Activated CD4-positive, alpha-beta T cell treated with anti-CD3 and anti-CD28 coated beads, Interleukin-2, amount 50 U/mL, for 1 hour (primary cell): Measurements from ENCODE around the gene CCDC196.

ENCODE experiments used
- DNase-seq: peaks from one replicate; pipeline ENCODE4 v3.0.0-alpha.2; 2020

CCDC196 gene, protein sequence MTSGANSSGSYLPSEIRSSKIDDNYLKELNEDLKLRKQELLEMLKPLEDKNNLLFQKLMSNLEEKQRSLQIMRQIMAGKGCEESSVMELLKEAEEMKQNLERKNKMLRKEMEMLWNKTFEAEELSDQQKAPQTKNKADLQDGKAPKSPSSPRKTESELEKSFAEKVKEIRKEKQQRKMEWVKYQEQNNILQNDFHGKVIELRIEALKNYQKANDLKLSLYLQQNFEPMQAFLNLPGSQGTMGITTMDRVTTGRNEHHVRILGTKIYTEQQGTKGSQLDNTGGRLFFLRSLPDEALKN

GRCh38 chr14:66485910-66486421 lies at the start of gene CCDC196:
TSS of gene CCDC196 (plus strand) at chr14:66486371. CDS start at chr14:66486503, 132 bp downstream.
- no peak for DNase-seq

GRCh38 chr14:66440801-66441200 lies 45.4 kb upstream of the CCDC196 start:
- DNase-seq: no peak

- no peak for DNase-seq
Observed at GRCh38 chr14:66442953-66443571, 43.1 kb upstream of the CCDC196 start.

DNA sequence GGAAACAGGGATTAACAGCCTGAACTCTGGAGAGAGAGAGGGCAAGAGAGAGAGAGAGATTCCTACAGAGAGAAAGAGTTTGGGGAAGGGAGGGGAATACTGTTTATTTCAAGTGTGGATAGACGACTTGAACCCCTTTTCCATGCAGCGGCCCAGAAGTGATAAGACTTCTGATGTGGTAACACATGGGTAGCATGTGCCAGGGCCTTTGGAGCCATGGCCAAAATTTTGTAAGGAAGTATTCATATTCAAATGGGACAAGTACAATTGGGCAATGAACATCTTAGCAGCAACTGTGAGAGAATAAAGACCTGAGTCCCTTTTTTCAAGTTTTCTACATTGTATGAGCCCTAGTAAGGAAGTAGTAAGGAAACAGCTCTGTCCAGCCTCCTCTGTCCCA lies 42.4 kb upstream of the CCDC196 start:
- no peak for DNase-seq

GRCh38 chr14:66444271-66444927 lies 41.8 kb upstream of the CCDC196 start:
- no peak for DNase-seq

DNA sequence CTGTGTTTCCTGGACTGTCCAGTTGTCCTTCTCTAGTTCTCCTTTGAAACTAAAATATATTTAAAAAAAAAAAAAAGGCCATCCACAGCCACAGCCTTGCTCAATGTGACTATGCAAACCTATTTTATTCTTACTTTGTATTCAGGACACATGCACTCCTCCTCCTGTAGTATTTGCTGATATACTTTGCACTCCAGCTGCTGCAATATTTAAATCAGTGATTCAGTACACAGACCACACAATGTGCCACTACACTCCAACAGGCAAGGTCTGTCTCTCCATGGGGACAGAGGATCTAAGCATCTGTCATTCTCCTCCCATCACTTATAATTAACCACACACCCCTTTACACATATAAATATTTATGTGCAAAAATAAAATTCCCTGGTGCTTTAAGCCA lies 40.2 kb upstream of the CCDC196 start:
- DNase-seq: no peak

GRCh38 chr14:66453469-66453868 lies 32.7 kb upstream of the CCDC196 start:
- no peak for DNase-seq

DNA sequence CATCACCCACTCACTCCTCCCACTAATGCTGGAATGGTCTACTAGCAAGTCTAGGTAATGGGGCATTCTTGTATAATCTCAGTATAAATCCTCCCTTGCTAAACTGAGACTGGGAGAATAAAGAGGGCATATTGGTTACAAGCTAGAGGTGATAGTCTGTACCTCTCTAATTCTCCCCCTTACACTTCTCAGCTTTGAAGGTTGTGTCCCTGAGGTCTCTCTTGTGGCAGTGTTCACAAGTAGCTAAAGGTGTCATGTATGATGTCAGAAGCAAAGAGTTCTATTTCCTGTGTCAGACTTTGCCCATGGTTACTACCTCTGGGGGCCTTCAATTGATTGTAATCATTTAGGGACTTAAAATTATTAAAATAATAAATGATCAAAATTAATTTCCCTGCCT lies 26.6 kb upstream of the CCDC196 start:
- no peak for DNase-seq

DNA sequence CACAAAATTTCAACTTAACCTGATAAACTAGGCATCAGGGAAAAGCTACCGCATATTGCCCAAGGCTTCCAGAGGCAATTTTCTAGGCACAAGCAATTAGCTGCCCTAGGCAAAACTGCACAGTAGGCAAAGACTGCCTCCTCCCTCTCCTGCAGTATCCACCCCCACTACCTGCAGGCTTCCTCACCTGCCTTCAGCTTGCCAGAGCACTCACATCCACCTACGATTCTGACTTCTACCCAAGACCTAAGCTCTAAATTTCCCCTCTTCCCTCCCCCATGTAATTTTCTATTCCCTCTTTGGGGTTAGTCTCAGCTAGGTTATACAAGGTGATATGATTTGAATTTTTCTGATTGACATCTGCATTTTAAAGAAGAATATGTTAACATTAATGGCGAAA lies 21.9 kb upstream of the CCDC196 start:
- DNase-seq: no peak

DNA sequence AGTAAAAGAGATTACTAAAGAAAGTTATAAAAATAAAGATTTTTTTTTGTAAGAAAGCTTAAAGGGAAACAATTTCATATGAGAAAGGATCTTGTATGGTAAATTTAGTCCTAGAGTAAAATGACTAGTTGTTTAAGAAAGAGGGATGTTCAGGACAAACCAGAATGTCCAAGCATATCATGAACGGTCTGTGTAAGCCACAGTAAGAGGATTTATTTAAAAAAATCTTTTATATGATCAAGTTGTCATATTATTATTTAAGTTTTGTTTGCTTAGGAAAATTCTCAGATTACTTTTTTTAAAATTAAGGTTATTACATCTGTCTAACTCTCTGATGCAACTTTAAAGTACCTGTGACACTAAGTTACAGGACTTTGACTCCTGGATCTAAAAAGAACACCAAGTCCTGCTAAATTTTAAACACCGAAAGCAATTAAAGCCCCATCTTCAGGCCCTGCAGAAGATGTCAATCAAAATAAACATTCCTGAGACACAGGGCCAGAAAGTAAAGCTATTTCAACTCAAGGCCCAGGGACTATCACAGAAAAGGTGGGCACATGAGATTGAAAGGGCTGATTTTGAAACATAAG lies 17.3 kb upstream of the CCDC196 start:
- no peak for DNase-seq

GRCh38 chr14:66471584-66471983 lies 14.6 kb upstream of the CCDC196 start:
- no peak for DNase-seq

DNA sequence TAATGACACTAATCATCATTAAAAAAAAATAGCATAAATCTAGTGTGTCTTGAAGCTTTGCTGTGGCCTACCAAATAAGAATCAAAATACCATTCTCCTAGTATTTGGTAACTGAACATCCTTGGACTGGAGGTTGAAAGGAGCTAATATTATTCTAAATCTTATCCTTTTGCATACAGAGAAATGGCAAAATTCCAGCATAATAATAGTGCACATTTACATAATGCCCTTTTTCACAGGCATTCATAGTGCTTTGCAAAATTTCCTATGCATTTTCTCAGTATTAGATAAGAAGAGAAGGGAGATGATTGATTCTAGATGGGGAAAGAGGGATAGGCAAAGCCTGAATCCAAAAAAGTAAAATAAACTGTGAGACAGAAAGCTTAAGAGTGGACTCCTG lies 13.9 kb upstream of the CCDC196 start:
- DNase-seq: no peak

GRCh38 chr14:66473223-66473622 lies 12.9 kb upstream of the CCDC196 start:
- DNase-seq: no peak

- no peak for DNase-seq
Observed at GRCh38 chr14:66476964-66477363, 9.2 kb upstream of the CCDC196 start.

GRCh38 chr14:66477567-66477966 lies 8.6 kb upstream of the CCDC196 start:
- no peak for DNase-seq

GRCh38 chr14:66482873-66483272 lies 3.3 kb upstream of the CCDC196 start:
- DNase-seq: no peak

- DNase-seq: no peak
Observed at GRCh38 chr14:66483322-66483721, 2.8 kb upstream of the CCDC196 start.

GRCh38 chr14:66485029-66485428 lies 1.1 kb upstream of the CCDC196 start:
- DNase-seq: no peak

- DNase-seq: no peak
Observed at GRCh38 chr14:66487164-66487563, 993 bp downstream of the CCDC196 start.

GRCh38 chr14:66490143-66491111 lies 4.3 kb downstream of the CCDC196 start:
- no peak for DNase-seq

- DNase-seq: no peak
Observed at GRCh38 chr14:66493750-66494149, 7.6 kb downstream of the CCDC196 start.
